ENCODE results near the gene IFITM5. TPM values are rescaled to one million over a fixed set of nuclear protein-coding genes. Genes with fewer than 3 reads are reported as not detected.

Gene IFITM5
- total and polyA plus RNA-seq, 9 of the 15 experiments (the other 6 are each of a cell fraction or from before 2014, with no cell fraction given) = 0.19 TPM; not detected in 8

GRCh38 chr11:276219-276618 lies 23.1 kb downstream of the IFITM5 start (continued):
- no peak for TF ChIP-seq ZBTB9 (CRISPR knock-in tag; IDR thresholded peaks at IDR 0.05)

- Histone ChIP-seq H3K27me3 (ENCODE audit: control insufficient read depth in 2 of 2, insufficient read depth in 2 of 2, low read length in 2 of 2) (no peaks in the 10 kb centered on the region), H3K4me3 (no peak overlapping the region), H3K4me2 (ENCODE audit: insufficient read depth, low read length) (no peak overlapping the region), H3K27ac (ENCODE audit: extremely low read depth, low read depth, low read length) (no peak overlapping the region), H3K36me3 (ENCODE audit: control insufficient read depth, insufficient read depth, low read length) (no peaks in the 10 kb centered on the region), H3K4me1 (replicated peaks in 1 of 2; ENCODE audit: control insufficient read depth in 2 of 2, insufficient read depth in 2 of 2, low read length in 2 of 2) (peaks cover 19 to 31% of the 10 kb centered on the region in 2 experiments), H4K20me1 (replicated peaks; ENCODE audit: control insufficient read depth, insufficient read depth, low read length) (no peaks in the 10 kb centered on the region), H3K9me3 (replicated peaks; ENCODE audit: control insufficient read depth, insufficient read depth, low read depth, low read length) (peaks cover 12% of the 10 kb centered on the region), H2AFZ (ENCODE audit: low read depth, low read length) (no peak overlapping the region), H3K9me1 (ENCODE audit: control insufficient read depth, insufficient read depth, low read length) (no peaks in the 10 kb centered on the region), H3K79me2 (ENCODE audit: control insufficient read depth, insufficient read depth, low read length) (peaks cover 6% of the 10 kb centered on the region; the same call in 1 of the 3 replicates), H3K9ac (ENCODE audit: insufficient read depth in 1 of 2, low read depth in 2 of 2, low read length in 2 of 2) (no peak overlapping the region)
- TF ChIP-seq ZNF263 (CRISPR knock-in tag; IDR thresholded peaks at IDR 0.05; ENCODE audit: borderline replicate concordance) (no peak), DEAF1 (CRISPR knock-in tag; IDR thresholded peaks at IDR 0.05) (no peak), THAP7 (CRISPR knock-in tag; IDR thresholded peaks at IDR 0.05) (no peak), MED1 (CRISPR knock-in tag; IDR thresholded peaks at IDR 0.05; ENCODE audit: borderline replicate concordance) (no peak), ZNF217 (CRISPR knock-in tag; IDR thresholded peaks at IDR 0.05) (no peak), MCM2 (IDR thresholded peaks at IDR 0.05; ENCODE audit: low read depth) (no peak), MBD2 (IDR thresholded peaks at IDR 0.05; ENCODE audit: borderline replicate concordance, low read depth) (no peak), SETDB1 (IDR thresholded peaks at IDR 0.05; ENCODE audit: low read length) (no peak), ZNF324 (CRISPR knock-in tag; IDR thresholded peaks at IDR 0.05) (no peak), SMAD1 (IDR thresholded peaks at IDR 0.05; ENCODE audit: low read depth, low read length, partially characterized antibody) (no peak), MAFF (IDR thresholded peaks at IDR 0.05; ENCODE audit: low read length) (no peak), ZNF140 (CRISPR knock-in tag; IDR thresholded peaks at IDR 0.05) (no peak), CXXC5 (CRISPR knock-in tag; IDR thresholded peaks at IDR 0.05) (no peak)
- BruUV-seq (replicated peaks) = no TSS peak
- POLR2A ChIA-PET = interaction anchor here (1.1 kb wide), 1 partner anchor 11 kb away, joined by 3 read pairs; no protein-coding TSS in a partner anchor
- DNase-seq (ENCODE audit: extremely low read depth in 1 of 4, low spot score in 3 of 4) = no peak
- intact Hi-C loops (cut with micrococcal nuclease) = no loop called here
- FAIRE-seq = no peak
- WGBS (ENCODE audit: insufficient coverage, low coverage, missing lambda C conversion rate) = 62% methylated on average over 5 of the region's 6 CpGs
- in situ Hi-C loops (cut with MboI) = no loop called here
- CTCF ChIA-PET (ENCODE audit: low intra/inter-chr PET ratio) = no interaction called here
- ATAC-seq = no peak
Measured at GRCh38 chr11:272931-273198, 26.5 kb downstream of the IFITM5 start.

Data from K562 (cell line).